GM21381 (cell line): ENCODE data around the gene MAT2A.
A peak's percentile ranks its signal among the peaks of the same experiment; 100 is the strongest.
"Not testable (repeated sequence)": the region's sequence is repeated elsewhere in the genome, so short reads cannot be mapped to it uniquely, and the experiment has no call there.

Source experiments
- ATAC-seq: cut with Tn5 transposase; IDR thresholded peaks from one replicate; pipeline ENCODE4 v1.9.1; 2021; ENCODE audit warnings: mild to moderate bottlenecking, moderate library complexity; ENCODE audit not compliant: unreplicated experiment

Gene MAT2A

DNA sequence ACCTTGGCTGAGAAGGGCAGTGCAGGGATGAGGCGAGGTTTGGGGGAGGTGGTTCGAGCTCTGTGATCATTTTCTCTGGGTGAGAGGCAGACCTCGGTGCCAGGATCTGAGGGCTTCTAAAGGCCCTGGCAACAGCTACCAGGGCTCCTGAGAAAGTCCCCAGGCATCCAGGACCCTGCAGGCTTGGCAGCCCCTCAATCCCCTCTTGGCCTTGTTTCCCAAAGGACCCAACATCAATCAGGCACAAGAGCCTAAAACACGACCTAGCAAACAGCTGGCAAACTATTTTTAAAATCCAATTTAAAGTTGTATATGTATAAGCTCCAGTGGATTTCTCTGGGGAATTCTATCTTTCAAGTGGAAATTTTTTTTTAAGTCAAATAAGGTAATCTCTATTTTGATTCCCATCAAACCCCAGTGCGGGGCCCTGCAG is 15.0 kb upstream of the MAT2A start:
- no peak for ATAC-seq

DNA sequence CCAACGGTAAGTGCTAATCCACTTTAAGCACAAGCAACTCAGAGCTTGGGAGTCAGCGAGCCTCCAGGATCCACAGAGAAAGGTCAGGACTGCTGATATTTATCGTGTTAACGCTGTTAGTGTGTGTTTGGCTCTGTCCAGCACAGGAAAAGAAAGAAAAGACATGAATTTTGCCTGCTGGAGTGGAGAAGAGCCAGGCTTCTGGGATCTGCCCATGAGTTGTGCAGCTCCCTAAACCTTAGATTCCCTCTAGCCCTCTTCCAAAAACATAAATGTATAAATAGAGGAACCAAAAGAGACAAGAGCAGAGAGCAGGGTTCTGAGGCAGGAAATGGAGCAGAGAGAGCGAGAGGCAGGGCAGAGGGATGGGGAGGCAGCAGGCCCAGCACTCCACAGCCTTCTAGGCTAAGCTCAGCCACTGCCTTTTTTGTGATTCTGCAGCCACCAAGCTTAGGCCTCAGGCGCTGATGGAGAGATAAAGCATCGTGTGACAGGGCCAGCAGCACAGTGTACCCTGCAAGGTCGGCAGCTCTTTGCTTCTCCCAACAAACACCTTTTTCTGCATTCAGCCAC is 14.5 kb upstream of the MAT2A start:
- ATAC-seq = no peak

DNA sequence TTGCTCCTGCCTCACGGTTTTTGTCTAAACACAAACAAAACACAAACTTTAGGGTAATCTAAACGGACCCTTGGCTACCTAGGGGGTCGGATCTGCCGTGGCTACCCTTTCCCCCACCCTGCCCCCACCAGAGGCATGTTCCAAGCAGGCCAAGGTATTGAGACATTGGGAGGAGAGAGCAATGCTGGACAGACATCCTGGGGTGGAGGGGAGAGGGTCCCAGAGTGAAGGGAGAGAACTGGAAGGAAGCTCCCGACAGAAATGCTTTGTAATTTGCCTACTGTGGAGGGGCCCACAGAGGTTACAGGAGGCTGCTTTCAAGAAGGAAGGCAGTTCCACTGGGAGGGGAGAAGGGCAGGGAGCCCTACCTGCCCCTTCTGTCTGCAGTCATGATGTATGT is 13.9 kb upstream of the MAT2A start:
- no peak for ATAC-seq

DNA sequence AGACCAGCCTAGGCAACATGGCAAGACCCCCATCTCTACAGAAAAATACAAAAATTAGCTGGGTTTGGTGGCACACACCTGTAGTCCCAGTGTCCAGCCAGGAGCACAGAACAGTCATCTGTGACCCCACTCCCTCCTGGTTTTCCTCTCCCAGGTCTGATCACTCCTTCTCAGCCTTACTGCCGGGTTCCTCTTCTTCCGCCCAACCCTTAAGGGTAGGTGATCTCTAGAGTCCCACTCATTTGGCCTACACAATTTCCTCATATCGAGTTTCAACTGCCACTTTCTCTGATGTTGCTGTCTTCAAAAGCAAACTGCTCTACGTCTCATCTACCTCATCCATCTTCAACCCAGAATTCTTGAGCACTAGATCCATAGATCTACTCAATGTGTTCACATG is 13.4 kb upstream of the MAT2A start:
- ATAC-seq = no peak

DNA sequence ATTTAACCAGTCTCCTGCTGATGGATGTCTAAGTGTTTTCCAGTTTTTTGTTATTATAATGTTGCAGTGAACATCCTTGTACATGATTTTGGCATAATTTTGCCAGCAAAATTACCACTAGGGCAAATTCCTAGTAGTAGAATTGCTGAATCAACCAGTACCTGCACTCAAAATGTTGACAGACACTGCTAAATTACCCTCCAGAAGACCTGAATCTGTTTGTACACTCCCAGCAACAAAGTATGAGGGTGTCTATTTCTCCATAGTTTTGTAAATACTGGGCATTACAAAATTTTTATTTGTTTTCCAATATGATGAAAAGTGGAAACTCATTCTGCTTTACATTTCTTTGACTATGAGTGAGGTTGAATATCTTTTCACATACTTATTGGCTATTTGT is 11.2 kb upstream of the MAT2A start:
- ATAC-seq = no peak

DNA sequence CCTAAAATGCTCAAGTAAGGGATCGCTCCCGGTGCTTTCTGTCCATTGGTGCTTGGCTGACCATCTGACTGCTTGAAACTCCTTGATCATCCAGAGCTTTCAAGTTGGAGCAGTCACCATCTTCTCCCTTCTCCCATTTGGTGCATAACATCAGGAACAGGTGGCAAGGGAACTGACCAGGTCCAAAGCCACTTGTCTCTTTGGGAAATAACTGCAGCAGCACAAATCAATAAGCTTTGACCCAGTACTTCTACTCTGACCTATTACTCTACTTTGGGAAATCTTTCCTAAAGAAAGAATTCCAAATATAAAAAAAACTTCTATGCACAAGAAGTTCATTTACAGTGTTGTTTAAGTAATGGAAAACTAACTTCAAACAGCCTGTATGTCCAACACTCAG is 10.6 kb upstream of the MAT2A start:
- no peak for ATAC-seq

DNA sequence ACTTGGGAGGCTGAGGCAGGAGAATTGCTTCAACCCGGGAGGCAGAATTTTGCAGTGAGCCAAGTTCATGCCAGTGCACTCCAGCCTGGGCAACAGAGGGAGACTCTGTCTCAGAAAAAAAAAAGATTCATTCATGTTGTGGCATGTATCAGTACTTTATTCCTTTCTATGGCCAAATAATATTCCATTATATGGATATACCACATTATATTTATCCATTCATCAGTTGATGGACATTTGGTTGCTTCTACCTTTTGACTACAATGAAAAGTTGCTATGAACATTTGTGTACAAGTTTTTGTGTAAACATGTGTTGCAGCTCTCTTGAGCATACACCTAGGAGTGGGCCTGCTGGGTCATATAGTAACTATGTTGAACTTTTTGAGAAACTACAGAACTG is 9.2 kb upstream of the MAT2A start:
- no peak for ATAC-seq

DNA sequence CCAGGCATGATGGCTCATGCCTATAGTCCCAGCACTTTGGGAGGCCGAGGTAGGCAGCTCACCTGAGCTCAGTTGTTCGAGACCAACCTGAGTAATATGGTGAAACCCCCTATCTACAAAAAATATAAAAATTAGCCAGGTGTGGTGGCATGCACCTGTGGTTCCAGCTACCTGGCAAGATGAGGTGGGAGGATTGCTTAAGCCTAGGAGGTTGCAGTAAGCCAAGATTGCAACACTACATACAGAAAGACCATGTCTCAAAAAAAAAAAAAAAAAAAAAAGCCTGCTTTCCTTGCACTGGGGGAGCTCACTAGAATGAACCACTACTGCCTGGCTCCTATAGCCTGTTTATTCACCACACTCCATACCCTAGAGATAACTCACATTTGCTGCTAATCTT is 7.4 kb upstream of the MAT2A start:
- ATAC-seq = no peak

DNA sequence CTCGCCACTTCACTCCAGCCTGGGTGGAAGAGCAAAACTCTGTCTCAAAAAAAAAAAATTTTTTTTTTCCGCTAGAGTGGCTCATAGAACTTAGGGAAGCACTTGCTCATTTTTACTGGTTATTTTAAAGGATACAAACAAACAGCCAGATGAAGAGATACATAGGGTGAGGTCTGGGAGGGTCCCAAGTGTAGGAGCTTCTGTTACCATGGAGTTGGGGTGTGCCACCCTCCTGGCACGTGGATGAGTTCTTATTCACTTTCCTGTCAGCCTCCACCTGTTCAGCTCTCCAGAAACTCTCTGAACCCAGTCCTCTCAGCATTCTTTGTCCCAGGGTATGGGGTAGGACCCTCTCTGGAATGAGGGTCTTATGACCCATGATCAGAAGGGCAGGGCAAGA is 4.9 kb upstream of the MAT2A start:
- no peak for ATAC-seq

DNA sequence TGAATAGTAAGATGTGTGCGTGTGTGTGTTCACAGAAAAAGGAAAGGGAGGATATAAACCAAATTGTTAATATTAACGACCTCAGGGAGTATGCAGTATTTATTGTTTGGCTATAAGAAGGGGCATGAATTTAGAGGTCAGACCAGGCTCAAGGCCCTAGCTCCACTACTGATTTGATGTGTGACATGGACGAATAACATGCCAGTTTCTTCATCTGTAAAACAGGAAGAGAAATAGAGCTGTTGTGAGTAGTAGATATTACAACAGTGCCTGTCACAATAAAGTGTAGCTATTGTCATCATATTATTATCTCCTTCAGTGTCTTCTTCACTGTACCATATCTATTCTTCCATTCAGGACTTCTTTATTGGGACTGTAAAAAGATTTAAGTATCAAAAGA is 4.1 kb upstream of the MAT2A start:
- ATAC-seq = no peak

DNA sequence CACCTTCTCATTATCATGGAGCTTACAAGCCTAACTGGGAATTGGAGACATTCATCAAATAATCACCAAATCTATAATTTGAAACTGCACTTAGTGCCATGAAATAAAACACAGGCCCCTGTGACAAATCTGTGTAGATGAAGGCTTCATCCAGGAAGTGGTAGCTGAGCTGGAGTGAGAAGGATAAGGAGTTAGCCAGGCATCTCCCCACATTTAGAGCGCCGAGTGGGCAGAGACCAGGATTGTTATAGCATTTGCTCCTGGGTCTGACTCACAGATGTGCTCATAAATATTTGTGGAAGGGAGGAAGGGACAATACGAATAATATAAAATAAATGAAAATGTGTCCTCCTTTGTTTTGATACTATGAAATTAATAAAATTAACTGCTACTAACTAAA is 2.5 kb upstream of the MAT2A start:
- ATAC-seq = no peak

DNA sequence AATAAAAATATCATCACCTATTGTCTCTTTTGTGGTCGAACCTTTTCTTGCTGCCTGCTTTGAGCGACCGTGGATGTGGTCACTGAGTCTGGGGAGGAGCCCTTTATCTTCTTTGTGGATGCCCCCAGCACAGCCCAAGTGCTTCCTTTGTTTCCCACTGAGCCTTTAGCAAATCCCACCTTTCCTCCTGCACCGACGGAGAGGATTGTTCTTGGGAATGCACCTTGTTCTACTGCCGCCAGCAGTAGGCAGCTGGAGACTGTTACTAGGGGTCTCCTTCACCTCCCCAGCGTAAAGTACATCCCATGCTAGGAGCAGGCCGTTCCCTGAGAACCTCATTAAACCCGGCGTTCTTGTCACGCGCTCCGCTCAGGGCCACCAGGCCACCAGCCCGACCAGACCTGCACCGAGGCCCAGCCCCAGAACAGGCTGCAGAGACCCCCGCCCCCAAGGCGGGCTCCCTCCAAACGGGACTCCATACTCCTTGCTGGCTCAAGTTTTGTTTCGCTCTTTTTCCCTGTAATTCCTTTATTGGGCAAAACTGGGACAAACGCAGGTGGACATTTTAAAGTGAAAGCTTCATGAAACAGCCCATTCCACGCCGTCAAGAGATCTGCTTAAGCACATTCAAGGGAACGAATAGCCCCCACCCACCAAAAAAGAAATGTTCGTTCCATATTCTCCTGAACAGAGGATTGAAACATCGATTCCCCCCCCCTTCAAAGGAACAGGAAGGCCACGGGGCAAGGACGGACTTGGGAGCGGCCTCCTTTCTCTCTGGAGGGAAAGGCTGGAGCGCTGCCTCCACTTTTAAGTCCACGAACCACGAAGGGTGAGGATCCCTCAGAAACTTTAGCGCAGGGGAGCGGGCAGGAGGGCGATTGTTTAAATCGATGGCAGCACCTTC is 1.1 kb upstream of the MAT2A start:
- no peak for ATAC-seq

DNA sequence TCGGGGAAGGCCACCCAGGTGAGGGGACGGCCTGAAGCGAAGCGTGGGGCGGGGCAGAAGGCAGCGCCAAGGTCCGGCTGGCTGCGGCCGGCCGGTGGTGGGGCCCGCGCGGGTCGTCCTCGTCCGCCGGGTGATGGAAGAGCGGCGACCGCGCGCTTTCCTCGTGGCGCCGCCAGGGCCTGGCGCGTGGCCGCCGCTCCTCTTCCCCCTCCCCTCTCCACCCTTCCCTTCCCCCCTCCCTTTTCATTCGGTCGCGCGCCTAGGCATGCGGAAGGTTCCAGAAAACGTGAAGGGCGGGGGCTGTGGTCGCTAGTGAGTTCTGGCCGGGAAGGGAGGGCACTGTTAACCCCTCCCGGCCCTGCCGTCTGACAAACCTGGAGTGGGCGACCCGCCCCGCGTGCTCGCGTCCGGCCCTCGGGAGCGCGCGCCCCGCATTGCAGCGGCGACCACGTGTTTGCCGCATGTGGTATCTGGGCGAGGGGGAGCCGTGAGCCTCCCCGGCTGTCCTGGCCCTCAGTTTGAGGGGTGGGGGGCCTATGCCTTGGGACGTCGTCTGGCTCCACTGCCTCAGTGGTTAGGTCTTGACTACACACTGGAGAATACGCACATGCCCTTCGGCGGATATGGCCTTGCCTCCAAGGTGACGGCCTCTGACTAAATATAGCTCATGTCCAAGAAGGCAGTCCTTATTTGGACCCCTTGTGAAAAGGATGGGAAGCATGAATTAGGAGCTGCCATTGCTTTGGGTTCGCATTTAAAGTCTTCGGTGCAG is 579 bp downstream of the MAT2A start:
- peak; percentile 34 for ATAC-seq

DNA sequence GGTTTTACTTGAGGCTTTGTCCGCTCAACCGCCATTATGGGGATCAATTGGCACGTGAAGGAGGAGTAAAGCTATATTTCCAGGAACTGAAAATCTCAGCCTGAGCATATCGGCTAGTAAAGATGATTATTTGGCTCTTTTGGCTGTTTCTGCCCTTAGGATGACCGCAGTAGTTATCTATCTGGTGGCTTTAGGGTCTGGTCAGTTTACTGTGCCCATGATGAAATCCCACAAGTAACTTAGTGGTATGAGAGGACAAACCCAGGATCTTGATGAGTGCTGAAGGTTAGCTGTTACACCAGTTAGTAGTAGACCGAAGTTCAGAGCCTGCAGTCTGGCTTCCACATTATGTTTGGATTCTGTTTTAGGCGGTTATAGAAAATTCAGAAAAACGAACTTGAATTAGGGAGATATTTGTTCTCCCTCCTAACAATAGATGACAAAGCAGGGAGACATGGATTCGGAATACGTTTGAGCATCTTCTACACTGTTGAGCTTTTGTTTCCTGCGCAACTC is 1.2 kb downstream of the MAT2A start:
- no peak for ATAC-seq

DNA sequence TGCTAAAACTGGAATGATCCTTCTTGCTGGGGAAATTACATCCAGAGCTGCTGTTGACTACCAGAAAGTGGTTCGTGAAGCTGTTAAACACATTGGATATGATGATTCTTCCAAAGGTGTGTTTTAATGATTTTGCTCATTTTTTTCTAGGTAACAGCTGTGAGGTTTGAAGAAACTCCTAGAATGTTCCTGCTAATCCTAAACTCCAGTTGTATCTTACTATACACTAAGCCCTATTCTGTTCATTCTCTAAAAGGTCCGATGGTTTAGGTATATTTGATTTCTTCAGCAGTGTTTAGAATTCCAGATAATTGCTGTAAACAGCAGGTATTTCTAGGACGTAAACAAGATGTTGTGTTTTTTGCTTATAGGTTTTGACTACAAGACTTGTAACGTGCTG is 2.3 kb downstream of the MAT2A start:
- ATAC-seq = no peak

DNA sequence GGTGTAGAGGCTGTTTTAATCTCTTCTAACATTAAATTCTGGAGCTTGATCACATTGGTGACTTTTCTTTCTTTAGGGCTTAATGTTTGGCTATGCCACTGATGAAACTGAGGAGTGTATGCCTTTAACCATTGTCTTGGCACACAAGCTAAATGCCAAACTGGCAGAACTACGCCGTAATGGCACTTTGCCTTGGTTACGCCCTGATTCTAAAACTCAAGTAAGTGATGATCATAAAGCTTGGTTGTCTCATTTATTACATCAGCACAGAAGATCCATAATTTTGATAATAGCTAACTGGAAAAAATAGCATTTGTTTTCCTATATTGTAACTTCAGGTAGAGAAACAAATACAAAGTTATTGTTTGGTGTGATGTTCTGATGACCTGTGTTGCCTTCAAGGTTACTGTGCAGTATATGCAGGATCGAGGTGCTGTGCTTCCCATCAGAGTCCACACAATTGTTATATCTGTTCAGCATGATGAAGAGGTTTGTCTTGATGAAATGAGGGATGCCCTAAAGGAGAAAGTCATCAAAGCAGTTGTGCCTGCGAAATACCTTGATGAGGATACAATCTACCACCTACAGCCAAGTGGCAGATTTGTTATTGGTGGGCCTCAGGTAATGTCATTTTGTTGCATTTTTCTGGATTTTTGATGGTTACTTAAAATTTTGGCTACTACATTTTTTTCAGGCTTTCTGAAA is 2.9 kb downstream of the MAT2A start:
- no peak for ATAC-seq

DNA sequence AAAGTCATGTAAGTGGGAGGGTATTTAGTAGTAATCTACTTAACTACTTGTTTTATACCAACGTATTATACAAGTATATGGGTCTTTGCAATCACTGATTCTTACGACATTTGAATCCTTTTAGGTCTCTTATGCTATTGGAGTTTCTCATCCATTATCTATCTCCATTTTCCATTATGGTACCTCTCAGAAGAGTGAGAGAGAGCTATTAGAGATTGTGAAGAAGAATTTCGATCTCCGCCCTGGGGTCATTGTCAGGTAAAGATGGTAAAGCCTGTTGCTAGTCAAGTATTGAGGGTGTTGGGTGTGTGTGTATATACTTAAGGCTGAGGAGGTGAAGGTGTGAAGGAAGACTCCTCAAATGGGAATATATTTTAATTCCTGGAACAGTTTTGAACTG is 3.8 kb downstream of the MAT2A start:
- ATAC-seq = no peak

DNA sequence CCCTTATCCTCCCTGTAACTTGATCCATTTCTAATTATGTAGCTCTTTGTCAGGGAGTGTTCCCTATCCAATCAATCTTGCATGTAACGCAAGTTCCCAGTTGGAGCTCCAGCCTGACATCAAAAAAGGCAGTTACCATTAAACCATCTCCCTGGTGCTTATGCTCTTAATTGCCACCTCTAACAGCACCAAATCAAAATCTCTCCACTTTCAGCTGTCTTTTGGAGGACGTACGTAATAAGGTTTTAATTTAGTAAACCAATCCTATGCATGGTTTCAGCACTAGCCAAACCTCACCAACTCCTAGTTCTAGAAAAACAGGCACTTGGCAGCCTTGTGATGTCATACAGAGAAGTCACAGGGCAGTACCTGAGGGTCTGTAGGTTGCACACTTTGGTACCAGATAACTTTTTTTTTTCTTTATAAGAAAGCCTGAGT is 5.3 kb downstream of the MAT2A start:
- ATAC-seq = not testable (repeated sequence)

DNA sequence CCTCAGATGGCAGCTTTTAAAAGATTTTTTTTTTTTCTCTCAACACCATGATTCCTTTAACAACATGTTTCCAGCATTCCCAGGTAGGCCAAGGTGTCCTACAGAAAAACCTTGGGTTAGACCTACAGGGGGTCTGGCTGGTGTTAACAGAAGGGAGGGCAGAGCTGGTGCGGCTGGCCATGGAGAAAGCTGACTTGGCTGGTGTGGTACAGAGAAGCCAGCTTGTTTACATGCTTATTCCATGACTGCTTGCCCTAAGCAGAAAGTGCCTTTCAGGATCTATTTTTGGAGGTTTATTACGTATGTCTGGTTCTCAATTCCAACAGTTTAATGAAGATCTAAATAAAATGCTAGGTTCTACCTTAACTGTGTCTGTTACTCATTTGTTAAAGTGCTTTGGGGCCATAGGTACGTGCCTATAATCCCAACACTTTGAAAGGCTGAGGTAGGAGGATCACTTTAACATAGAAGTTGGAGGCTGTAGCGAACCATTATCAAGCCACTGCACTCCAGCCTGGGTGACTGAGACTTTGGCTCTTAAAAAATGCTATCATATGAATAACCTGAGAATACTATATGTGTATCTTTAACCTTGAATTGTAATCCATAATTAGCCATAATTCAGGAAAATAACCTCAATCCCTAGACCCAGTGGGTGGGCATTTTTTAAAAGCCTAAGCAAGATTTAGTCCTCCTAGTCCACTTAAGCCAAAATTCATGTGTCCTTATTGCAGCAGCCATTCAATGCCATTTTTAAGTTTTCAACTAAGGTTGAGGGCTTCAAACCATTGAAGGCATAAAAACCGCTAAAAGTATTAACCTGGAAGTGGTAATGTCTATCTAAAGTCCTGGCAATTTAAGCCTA is 6.2 kb downstream of the MAT2A start:
- ATAC-seq = not testable (repeated sequence)

DNA sequence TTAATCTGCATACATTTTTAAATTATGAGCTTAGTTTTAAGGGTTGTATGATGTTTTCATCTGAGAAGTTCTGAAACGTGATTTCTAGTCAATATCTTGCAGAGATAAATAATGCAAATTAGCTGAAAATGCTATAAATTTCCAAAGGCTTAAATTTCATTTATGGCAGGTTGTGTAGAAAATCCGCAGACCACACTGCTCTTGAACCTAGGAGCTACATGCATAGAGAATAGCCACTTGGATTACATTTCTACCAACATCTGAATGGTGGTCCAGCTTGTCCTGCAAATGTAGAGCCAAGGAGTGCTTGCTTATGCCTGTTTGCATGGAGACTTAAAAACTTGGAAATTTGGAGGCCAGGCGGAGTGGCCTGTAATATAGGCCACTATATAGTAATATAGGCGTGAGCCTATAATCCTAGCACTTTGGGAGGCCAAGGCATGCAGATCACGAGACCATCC is 6.8 kb downstream of the MAT2A start:
- no peak for ATAC-seq
